ENCODE results near the gene TUBG2. TPM values are rescaled to one million over a fixed set of nuclear protein-coding genes. Genes with fewer than 3 reads are reported as not detected.
"Not testable (repeated sequence)": the region's sequence is repeated elsewhere in the genome, so short reads cannot be mapped to it uniquely, and the experiment has no call there.

TUBG2 gene
- 22.1 TPM for total RNA-seq (ENCODE audit: unreplicated experiment)
- long read RNA-seq, partial matches to known transcripts, result 3 of 8 reads
- long read RNA-seq, other reads (novel, unspliced or antisense), result 2 of 8 reads

DNA sequence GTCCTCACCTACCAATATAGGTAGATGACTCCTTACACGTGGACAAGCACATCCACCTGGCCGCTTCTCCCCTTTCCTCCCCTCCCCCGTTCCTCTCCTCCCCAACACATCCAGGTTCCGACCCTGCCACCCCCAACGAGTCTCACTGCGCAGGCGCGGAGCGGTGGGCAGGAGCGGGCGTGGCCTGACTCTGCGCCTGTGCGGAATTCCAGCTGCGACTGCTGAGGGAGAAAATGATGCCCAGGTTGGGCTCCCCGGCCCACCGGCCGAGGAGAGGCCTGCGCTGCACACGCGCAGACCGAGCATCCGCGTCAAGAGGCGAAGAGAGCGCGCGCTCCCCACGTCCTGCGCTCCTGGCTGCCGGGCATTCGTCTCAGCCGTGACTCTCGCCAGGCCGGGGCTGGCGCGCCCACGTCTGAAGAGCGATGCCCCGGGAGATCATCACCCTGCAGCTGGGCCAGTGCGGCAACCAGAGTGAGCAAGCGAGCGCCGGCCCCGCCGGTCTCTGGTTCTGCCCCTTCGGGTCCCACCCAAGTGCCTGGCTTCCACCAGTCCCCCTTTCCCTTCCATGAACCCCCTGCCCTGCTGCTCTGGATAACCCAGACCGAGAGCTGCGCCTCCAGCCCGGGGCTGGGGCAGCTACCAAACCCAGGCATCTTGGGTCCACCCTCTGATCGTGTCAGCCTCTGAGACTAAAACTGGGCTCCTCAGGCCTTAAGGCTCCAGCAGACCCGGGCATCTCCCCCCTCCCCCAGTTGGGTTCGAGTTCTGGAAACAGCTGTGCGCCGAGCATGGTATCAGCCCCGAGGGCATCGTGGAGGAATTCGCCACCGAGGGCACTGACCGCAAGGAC is at the start of gene TUBG2:
TSS of gene TUBG2 (plus strand) at position 206 of the 853 bp plus-strand sequence. CDS start at position 426, 220 bp downstream.
- H3K4me1 Mint-ChIP-seq (ENCODE audit: low read depth, unreplicated experiment), result peaks cover 3% of the 10 kb centered on the region
- peak within 1 kb of the TSS; percentile 88 for H3K4me3 Mint-ChIP-seq (ENCODE audit: unreplicated experiment)
- no peaks in the 10 kb centered on the region for H3K36me3 Mint-ChIP-seq (ENCODE audit: unreplicated experiment)
- TF ChIP-seq, protein P1, sequence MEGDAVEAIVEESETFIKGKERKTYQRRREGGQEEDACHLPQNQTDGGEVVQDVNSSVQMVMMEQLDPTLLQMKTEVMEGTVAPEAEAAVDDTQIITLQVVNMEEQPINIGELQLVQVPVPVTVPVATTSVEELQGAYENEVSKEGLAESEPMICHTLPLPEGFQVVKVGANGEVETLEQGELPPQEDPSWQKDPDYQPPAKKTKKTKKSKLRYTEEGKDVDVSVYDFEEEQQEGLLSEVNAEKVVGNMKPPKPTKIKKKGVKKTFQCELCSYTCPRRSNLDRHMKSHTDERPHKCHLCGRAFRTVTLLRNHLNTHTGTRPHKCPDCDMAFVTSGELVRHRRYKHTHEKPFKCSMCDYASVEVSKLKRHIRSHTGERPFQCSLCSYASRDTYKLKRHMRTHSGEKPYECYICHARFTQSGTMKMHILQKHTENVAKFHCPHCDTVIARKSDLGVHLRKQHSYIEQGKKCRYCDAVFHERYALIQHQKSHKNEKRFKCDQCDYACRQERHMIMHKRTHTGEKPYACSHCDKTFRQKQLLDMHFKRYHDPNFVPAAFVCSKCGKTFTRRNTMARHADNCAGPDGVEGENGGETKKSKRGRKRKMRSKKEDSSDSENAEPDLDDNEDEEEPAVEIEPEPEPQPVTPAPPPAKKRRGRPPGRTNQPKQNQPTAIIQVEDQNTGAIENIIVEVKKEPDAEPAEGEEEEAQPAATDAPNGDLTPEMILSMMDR (IDR thresholded peaks at IDR 0.05; ENCODE audit: partially characterized antibody, unreplicated experiment), result no peak
- peaks cover 3% of the 10 kb centered on the region for H3K27me3 Mint-ChIP-seq (ENCODE audit: unreplicated experiment)
- H3K9me3 Mint-ChIP-seq (ENCODE audit: unreplicated experiment), result no peaks in the 10 kb centered on the region
- no peak within 1 kb of the TSS for H3K27ac Mint-ChIP-seq (ENCODE audit: unreplicated experiment)
- DNase-seq, result peak; percentile 90

GRCh38 chr17:42609814-42610801 is 49.0 kb upstream of the TUBG2 start:
- Mint-ChIP-seq H3K4me3 (ENCODE audit: unreplicated experiment) (peak overlapping the region; percentile 96), H3K27ac (ENCODE audit: unreplicated experiment) (peak overlapping the region; percentile 76)
- not testable (repeated sequence) for H3K27me3 Mint-ChIP-seq (ENCODE audit: unreplicated experiment); H3K4me1 Mint-ChIP-seq (ENCODE audit: low read depth, unreplicated experiment); H3K36me3 Mint-ChIP-seq (ENCODE audit: unreplicated experiment); H3K9me3 Mint-ChIP-seq (ENCODE audit: unreplicated experiment)
- peak; percentile 28 for DNase-seq

- Mint-ChIP-seq H3K27me3 (ENCODE audit: unreplicated experiment) (peaks cover 7% of the 10 kb centered on the region), H3K4me3 (ENCODE audit: unreplicated experiment) (peak overlapping the region; percentile 55), H3K27ac (ENCODE audit: unreplicated experiment) (peak overlapping the region; percentile 8), H3K9me3 (ENCODE audit: unreplicated experiment) (peaks cover 7% of the 10 kb centered on the region), H3K4me1 (ENCODE audit: low read depth, unreplicated experiment) (peaks cover 2% of the 10 kb centered on the region), H3K36me3 (ENCODE audit: unreplicated experiment) (peaks cover 5% of the 10 kb centered on the region)
- TF ChIP-seq, protein P1 (IDR thresholded peaks at IDR 0.05; ENCODE audit: partially characterized antibody, unreplicated experiment), result no peak
- DNase-seq, result no peak
These were observed 47.1 kb upstream of the TUBG2 start for GRCh38 chr17:42612013-42612412.

GRCh38 chr17:42613699-42614295 is 45.3 kb upstream of the TUBG2 start:
- Mint-ChIP-seq H3K4me1 (ENCODE audit: low read depth, unreplicated experiment) (peaks cover 4% of the 10 kb centered on the region), H3K4me3 (ENCODE audit: unreplicated experiment) (no peak overlapping the region)

More at GRCh38 chr17:42613699-42614295, 45.3 kb upstream of the TUBG2 start:
- no peak for DNase-seq
- Mint-ChIP-seq H3K27ac (ENCODE audit: unreplicated experiment) (no peak overlapping the region), H3K27me3 (ENCODE audit: unreplicated experiment) (peaks cover 3% of the 10 kb centered on the region), H3K9me3 (ENCODE audit: unreplicated experiment) (peaks cover 2% of the 10 kb centered on the region), H3K36me3 (ENCODE audit: unreplicated experiment) (peaks cover 5% of the 10 kb centered on the region)
- TF ChIP-seq, protein P1 (IDR thresholded peaks at IDR 0.05; ENCODE audit: partially characterized antibody, unreplicated experiment), result no peak
